HG02840 (cell line): ENCODE results near the gene EPHA3.
"Not testable (repeated sequence)": the region's sequence is repeated elsewhere in the genome, so short reads cannot be mapped to it uniquely, and the experiment has no call there.

Experiments used
- ATAC-seq: cut with Tn5 transposase; IDR thresholded peaks from one replicate; pipeline ENCODE4 v1.9.1; 2021; ENCODE audit warnings: mild to moderate bottlenecking, moderate library complexity, moderate number of reproducible peaks; ENCODE audit not compliant: unreplicated experiment, low FRiP score

The EPHA3 gene

DNA sequence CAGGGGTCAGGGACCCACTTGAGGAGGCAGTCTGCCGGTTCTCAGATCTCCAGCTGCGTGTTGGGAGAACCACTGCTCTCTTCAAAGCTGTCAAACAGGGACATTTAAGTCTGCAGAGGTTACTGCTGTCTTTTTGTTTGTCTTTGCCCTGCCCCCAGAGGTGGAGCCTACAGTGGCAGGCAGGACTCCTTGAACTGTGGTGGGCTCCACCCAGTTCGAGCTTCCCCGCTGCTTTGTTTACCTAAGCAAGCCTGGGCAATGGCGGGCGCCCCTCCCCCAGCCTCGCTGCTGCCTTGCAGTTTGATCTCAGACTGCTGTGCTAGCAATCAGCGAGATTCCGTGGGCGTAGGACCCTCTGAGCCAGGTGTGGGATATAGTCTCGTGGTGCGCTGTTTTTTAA is 243.5 kb downstream of the EPHA3 start:
- not testable (repeated sequence) for ATAC-seq

DNA sequence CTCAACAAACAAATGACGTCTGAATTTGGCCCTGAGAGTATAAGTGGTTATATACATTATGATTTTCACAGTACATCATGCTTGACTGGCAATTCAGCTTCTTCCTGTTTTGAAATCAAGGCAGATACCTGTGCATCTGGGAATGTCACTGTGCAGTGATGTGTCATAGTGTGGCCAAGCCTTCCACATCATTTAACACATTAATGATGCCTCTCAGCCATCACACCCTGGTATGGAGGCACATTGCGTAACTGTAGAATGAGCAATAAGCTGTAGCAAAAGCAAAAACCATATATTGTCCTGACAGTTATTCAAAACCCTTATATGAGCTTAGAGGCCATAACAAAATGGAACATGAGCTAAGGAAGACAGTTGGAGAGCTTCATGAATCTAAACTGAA is 246.0 kb downstream of the EPHA3 start:
- no peak for ATAC-seq

DNA sequence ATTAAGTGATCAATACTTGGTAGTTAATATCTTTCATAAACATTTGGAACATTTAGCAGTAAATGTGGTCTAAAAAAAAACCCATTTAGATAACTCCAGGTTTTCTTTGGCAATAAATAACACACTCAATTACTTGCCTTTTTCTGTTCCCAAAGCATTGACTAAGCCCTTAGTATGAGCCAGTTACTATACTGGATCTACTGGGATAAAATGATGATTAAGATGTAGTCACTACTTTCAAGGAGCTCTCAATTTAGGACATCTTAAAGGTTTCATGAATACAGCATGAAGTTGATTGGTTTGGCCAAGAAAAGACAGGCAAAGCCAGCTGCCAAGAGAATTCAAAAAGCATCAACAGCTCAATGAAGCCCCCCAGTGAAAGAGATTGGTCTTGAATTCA is 250.9 kb downstream of the EPHA3 start:
- no peak for ATAC-seq

DNA sequence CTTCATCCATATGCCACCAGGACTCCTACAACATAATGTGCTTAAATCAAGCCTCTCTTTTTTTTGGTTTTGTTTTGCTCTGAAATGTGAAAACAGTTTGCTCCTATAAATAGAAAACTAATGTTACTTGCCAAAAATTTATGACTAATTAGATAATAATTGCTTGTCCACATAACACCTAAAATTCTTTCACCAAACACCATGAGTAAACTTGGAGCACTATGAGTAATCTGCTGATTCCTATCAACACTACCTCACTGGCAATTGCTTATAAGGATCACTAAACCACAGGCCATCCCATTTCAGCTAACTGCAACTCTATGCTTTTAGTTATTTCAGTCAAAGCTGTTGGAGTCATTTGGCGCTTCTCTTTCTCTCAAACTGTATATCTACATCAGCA is 252.7 kb downstream of the EPHA3 start:
- ATAC-seq = no peak

DNA sequence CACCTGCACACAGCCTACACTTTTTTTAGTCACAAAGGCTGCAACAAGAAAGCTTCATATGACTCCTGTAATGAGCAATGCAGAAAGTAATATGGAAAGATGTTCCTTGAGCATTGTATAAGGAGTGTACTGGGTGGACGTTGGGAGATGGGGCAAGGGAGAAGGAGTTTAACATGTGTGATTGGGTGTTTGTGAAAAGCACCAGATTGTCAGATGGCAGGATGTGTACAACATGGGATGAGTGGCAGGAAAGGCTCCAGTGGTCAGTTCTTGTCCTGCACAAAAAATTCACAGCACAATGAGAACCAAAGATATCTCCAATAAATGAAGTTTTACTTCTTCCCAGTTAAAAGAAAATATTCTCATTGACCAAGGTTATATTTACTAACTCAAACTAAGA is 255.1 kb downstream of the EPHA3 start:
- no peak for ATAC-seq

DNA sequence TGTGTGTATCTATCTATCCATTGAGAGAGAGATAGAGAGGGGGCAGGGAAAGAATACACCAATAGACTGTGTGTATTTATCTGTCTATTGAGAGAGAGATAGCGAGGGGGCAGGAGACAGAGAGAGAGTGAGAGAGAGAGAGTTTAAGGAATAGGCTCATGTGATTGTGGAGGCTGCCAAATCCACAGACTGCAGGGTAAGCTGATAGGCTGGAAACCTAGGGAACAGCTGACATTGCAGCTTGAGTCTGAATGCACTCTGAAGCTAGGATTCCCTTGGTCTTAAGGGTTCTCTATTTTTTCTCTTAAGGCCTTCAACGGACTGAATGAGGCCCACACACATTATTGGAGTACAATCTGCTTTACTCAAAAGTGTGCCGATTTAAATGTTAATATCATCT is 255.8 kb downstream of the EPHA3 start:
- ATAC-seq = no peak

DNA sequence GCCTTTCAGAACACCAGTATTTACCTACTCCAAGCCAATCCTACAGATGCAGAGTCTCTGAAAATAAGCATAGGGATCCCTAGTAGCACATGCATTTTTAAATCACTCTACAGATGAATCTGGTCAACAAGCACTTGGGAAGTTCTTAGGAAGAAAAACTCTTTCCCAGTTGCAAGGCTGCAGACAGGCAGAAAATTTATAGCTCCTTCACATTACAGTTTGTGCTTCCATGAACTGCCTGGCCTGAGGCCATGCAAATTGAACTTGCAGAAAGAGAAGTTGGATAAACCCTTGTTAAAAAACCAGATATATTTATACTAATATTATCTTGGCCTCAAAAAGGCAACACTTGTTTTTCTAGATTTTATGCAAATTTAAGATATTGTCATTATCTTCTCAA is 256.9 kb downstream of the EPHA3 start:
- no peak for ATAC-seq

DNA sequence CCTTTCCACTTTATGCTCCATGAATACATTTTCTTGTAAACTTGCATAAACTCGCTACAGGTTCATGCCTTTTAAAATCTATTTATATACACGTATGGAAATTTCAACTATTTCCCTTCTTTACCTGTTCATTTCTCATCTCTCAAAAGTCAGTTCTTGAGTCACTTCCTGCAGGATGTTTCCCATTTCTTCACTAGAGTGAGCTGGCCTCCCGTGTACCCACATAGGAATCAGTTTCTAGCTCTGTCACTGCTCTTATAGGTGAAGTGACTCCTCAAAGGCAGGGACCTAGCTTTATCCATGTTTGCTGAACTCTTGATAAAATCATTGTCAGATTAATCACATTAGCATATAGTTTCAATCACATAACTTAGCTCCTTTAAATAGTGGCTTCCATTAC is 259.7 kb downstream of the EPHA3 start:
- ATAC-seq = no peak

DNA sequence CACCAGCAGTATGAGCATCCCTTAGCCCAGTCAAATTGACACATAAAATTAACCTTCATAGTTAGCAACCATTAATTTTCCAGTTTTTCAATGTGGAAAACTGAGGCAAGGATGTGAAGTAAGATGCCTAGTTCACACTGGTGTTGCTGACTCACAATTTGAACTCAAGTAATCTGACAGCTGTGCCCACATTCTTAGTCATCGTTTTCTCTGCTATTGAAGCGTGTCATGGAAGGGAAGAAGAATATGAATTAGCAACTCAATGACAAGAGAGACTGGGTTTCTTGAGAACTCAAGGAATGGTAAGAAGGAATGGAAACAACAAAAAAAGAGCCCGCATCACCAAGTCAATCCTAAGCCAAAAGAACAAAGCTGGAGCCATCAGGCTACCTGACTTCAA is 261.4 kb downstream of the EPHA3 start:
- no peak for ATAC-seq

DNA sequence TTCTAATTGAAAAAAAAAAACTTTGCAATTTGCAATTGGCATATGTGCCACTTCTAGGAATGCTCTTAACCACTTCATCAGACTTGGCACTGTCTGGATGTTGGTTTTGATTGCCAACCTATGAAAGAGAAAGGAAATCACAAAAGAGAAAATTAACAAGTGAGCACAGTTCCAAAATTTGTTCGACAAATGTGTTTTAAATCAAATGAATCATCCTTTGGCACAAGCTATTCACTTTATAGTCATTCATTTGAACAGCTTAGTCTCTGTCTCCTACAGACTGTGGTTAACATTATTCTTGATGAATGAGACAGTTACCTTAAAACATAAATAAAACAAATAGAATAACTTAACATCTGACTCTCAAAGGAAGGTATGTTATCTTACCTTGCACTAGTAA is 265.0 kb downstream of the EPHA3 start:
- no peak for ATAC-seq

DNA sequence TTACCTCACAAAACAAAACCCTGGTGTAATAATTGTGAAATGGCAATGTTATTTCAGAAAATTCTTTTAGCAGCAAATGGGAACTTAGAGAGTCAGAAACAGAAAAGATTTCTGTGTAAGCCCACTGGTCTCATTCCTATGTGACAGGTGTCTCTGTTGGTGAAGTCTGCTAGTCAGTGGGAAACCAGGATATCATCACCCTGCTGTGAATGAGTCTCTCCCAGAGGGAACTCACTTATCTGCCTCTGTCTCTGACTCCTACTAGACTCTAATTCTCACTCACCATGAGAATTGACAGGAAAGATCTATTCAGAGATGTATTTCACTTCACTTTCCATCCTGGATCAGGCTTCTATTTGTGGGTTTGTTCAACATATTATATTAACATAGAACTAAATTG is 266.0 kb downstream of the EPHA3 start:
- no peak for ATAC-seq

DNA sequence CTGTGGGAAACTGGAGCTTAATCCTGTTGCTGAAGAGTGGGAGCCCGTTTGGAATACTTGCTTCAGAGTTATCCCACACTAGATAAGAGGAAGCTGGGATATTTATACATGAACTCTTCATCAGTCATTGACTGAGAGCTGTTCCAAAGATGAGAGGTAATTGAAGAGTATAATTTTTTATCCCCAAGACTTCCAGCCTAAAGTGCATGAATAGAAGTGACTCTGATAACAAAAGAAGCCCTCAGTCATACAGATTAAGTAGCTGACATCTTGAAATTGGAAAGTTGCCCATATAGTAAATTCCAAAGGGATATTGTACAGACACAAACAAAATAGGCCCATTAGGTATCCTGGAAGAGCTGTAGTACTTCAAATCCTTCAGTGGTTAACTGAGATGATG is 268.0 kb downstream of the EPHA3 start:
- ATAC-seq = no peak

DNA sequence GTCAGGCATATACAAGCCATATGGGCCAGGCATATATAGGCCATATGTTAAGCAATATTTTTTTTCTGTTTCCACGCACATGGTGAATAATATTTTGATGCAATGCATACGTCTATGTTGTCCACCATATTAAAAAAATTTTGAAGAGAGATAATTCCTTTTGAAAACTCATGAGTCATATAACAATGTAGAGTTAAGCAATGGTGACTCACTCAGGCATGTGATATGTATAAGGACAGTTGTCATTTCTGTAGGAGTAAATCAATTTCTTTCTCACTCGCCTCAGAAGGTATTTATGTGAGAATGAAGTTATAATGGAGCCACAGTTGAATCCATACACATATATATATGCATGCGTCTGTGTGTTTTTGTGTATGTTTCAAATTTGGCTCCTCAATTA is 272.6 kb downstream of the EPHA3 start:
- no peak for ATAC-seq

DNA sequence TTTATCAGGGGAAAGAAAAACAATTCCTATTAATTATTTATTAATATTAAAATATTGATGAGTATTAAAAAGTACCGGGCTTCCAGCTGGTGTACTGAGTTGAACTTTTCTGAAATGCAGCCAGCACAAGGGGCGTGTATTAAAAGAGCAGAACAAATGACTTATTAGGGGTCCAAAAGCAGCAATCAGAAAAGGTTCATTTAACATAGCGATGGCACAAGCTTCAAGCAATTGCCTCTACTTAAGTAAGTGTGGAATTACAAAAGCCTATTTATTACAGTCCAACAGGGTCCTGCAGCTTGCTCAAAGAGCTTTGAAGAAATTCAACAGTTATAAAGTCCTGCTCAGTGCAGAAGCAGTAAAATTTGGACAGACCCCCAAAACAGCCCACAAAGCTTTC is 285.6 kb downstream of the EPHA3 start:
- no peak for ATAC-seq

DNA sequence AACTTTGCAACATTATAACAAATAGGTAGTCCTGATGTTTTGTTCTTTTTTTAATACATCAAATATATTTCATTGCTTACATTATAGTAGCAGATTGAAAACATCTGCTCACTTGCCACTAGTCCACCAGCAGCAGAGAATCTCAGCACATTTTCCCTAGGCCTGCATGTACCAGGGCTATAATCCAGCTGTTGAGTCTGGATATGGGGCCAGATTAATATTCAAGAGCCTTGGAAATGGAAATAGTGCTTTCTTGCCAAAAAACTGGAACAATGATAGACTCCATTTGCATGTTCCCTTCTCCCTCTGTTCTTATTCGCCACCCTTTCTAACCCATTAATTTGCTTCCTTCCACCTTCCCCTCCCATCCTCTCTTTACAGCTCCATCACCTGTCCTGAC is 288.0 kb downstream of the EPHA3 start:
- no peak for ATAC-seq

DNA sequence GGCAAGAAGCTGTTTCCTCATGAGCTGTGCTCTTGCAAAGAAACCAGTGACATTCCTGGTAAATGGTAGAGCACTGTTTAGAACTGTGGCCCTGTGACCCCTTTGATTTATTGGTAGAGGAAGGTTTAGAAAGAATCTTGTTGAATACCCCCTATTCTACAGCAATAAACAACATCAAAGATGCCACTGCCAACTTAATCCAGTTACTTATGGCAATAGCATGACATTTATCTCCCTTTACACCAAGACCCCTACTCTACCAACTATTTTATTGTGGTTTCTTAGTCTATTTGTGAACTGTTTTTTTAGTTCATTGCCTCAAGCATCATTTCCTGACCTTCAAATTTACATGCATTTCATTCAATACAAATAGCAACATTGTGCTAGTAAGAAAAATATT is 288.6 kb downstream of the EPHA3 start:
- no peak for ATAC-seq

DNA sequence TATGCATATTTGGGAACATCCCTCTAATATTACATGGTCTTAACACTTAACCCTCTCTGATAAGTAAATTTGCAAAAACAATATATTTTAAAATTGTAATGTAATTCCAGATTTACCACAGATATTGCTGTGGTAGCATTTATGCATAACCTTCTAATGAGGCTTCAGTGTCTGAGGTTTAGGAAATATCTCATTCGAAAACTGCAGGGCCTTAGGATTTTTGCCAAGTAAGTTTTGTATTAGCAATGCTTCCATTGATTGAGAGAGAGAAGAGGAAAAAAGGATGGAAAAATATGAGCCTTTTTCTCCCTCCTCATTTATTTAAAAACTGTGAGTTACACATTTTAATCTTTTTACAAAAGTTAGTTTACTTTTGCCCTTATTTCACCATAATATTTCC is 294.6 kb downstream of the EPHA3 start:
- ATAC-seq = no peak

DNA sequence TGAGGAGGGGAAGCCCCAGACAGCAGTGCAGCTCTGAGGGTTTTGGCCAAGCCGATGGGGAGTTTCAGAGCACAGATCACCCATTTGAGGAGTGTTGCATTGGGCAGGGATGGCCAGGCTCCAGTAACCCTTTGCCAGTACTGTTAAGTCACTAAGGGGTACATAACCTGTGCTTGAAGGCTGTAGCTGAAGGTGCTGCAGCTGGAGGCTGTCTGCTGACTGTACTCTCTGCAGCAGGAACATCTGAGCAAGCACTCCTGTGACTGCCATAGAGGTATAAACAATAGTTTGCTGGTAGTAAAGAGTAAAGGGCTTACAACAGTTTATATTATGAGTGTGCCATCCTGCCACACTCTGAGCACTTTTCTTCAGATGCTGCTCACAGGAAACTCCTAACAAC is 297.8 kb downstream of the EPHA3 start:
- no peak for ATAC-seq

DNA sequence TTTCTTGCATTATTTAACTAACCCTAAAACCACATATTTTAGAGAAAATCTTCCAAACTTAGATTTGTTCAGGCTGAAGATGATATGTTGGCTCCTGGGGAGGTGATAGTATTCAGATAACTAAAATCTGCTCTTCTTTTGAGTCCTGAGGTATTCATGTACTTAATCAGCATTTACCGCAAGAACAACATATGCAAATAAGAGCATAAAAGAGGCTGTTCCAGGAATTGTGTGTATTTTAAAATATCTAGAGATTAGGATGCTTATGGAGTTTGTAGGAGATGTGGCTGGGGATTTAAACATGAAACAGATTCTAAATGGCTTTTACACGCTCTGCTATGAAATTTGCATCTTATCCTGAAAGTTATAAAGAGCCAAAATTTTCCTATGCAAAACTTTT is 298.2 kb downstream of the EPHA3 start:
- no peak for ATAC-seq

DNA sequence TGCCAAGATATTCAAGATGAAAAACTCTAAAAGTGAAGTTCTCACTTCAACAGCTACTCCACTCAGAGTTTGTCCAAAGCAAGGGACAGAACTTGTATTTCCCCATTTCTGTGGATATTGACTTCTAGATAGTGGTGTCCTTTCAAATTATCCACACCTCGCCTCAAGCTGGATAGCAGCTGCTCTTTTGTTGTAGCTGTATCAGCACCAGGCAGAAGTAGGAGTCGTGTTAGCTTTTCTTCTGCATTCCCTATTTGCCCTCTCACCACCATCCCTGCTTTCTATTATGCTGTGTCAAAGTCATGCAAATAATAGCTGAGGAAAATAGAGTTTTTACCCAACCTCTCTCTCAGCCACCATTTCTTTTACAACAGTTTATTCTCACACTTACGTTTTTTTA is 303.8 kb downstream of the EPHA3 start:
- no peak for ATAC-seq

DNA sequence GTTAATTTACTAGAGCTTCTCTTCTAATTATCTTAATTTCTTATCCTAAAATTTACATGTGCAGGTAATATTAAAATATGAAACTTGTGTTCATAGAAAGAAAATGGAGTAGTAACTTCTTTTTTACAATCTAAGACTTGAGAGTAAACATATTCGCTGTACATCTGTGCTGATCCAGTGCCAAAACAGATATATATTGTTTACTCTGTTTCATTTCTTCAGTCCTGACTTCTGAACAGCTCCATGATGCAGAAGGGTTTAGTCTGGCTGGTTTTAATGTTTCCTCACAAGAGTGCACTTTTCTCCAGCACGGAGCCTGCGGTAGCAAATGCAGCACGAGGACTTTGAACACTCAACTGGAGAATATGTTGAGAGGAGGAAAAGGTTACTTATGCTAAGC is 306.8 kb downstream of the EPHA3 start:
- ATAC-seq = no peak

DNA sequence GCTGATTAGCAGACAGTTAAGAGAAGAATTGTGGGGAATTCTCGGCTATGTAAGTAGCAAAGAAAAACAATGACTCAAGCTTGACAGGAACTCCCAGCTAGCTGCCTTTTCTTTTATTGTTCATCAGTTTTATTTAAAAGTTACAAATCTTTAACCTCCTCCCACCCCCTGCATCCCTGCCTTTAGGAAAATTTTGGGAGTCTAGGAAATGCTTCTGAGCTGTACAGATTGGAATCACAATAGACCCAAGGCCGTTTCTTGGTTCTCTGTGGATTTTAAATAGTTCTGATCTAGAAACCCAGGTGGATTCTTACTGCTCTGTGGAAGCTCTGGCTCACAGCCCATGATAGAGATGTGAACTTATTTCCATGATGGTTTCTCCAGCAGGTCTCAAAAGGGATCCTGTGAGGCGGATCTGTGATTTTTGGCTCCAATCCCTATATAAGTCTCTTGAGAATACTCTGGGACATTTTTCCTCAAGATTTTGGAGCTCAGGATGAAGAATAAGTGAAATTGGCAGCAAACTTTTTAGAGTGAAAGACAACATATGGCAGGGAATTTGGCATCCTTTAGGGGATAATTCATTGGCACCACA is 312.3 kb downstream of the EPHA3 start:
- no peak for ATAC-seq

DNA sequence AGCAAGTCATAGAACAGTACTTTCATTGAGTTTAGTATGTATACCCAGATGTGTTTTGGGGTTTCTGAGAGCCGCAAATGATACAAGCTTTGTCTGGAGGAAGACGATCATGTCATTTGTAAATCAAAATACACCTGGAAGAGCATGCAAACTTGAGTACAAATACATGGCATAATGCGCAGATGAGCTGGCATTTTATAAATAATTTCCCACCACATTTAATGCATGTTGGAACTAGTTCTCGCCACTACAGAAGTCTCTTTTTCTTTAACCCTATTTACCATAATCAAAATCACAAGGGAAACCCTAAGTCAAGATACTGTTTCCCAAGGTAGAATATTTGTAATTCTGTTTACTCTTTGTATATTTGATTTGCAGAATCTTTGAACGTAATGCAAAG is 318.6 kb downstream of the EPHA3 start:
- no peak for ATAC-seq
